Bone marrow (tissue), 2 donors: ENCODE measurements around the gene ANKRD33B.

Experiments
- DNase-seq, 2 donors: peaks; one replicate each; lab custom pipeline; 2025; lab: John Stamatoyannopoulos, UW

The ANKRD33B gene

GRCh38 chr5:10579536-10580521 lies 16.0 kb downstream of the ANKRD33B start:
- DNase-seq: no peak

DNA sequence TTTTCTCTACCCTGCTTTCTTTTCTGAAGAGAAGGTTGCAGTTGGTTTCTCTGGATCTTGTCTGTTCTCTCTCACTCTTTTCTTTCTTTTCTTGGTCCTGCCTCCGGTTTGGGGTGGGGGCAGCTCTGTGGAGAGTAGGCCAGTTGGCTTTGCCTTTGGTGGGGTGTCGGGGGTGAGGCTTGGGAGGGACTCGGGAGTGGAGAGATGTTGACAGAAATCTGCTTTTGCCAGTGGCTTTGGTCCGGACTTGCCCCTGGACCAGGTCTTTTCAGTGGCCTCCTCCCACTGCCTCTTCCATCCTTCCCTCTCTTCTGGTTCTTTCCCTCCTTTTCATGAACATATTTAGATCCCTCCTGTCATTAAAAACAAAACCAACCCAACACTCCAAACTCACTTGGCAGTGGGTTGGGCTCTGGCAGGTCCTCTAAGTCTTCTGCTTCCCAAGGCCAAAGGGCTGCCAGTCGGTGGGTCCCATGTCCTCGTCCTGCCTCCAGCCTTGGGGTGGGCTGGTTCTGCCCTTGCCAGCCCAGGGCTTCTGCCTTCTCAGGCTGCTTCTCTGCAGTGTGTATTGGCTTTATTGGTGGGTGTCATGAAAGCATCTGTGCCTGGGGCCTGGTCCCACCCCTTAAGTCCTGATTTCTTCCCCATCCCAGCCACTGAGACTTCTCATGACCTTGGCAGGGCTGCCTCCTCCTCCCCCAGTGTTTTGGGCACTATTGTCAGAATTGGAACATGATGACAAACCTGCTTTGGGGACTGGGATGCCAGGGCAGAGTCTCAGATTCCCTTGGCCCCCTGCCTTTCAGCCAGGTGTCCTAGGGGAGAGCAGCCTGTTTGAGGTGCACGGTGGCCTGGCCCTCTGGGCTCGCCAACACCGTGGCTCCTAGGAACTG lies 16.9 kb downstream of the ANKRD33B start:
- DNase-seq: no peak

DNA sequence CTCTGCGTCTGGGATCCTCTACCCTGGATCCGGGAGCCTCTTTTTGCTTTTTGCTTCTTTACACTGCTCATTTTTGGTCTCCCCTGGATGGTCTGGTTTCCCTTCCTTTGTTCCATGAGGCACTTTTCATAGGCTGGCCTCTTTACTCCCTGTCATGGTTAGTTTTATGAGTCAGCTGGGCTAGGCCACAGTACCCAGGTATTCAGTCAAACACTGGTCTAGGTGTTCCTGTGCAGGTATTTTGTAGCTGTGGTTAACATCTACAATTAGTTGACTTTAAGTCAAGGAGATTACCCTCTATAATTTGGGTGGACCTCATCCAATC lies 17.5 kb downstream of the ANKRD33B start:
- no peak for DNase-seq

DNA sequence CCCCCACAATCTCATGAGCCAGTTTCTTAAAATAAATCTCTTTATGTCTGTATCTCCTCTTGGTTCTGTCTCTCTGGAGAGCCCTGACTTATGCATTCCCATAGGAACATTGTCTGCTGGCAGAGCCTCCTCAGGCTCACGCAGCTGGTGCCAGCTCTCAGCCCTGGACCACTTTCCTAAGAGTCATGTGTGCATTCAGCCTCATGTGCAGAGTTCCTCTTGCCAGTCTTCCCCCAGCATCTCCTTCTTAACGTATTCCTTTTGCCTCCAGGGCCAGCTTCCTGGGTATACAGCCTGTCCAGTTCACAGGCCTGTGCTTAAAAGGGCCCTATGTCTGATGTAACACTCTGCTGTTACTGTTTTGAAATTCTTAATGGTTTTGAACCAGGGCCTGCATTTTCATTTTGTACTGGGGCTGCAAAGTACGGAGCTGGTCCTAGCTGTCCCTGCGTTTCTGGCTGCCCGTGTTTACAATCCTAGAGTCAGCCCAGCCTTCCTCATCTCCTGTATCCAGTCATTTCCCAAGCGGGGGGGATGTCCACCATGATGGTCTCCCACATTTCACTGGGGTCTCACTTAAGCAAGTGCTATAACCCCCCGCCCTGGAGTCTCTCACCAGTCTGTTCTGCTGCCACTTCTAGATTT lies 18.1 kb downstream of the ANKRD33B start:
- no peak for DNase-seq

DNA sequence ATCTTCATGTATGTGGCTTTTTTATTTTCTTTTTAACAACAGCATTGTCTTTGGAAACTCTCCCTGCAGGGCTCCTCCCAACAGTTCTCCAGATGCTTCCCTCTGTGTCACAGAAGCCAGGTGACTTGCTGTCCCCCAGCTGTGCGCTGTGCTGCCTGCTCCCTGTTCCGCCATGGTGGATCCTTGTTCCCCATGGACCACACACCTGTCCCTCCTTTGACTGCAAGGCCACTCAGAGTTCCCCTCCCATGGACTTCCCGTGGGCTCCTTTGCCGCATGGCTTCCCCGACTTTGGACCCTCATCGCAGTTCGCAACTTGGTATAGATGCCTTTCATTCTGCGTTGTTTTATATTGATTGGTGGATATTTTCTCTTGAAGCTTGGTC lies 18.6 kb downstream of the ANKRD33B start:
- no peak for DNase-seq

- DNase-seq: no peak
These were observed 20.0 kb downstream of the ANKRD33B start for GRCh38 chr5:10583663-10584572.

- no peak for DNase-seq
These were observed 21.0 kb downstream of the ANKRD33B start for GRCh38 chr5:10584714-10585517.

DNA sequence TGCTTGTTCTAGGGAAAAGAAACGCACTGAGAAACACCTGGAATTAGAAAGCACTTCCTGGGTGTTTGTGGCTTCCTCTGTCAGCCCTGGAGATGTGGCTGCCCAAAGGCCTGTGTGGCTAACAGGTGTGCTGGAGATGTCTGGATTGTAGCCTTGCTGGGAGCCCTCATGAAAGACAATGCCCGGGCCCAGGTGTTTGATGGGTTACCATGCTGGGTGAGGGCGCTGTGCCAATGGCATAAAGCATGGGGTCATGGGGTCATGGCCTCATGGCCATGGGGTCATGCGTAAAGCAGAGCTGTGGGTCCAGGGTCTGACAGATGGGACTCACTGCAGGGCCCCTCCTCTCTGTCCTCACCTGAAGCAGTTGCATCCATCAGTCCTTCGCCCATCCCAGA lies 21.6 kb downstream of the ANKRD33B start:
- DNase-seq: no peak

DNA sequence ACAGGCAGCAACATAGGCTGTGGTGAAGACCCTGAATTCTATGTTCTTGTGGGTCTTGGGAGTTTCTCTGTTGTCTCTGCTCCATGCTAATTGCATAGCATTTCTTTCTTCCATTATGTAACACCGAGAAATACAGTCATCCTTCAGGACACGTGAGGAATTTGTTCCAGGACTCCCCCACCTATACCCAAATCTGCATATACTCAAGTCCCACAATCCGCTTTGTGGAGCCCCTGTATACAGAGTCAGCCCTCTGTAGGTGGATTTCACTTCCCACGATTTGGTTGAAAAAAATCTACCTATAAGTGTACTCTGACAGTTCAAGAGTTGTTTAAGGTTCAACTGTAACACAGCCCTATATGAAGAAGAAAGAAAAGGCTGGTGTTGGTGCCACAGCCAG lies 22.1 kb downstream of the ANKRD33B start:
- no peak for DNase-seq

GRCh38 chr5:10586555-10586954 lies 22.7 kb downstream of the ANKRD33B start:
- no peak for DNase-seq

DNA sequence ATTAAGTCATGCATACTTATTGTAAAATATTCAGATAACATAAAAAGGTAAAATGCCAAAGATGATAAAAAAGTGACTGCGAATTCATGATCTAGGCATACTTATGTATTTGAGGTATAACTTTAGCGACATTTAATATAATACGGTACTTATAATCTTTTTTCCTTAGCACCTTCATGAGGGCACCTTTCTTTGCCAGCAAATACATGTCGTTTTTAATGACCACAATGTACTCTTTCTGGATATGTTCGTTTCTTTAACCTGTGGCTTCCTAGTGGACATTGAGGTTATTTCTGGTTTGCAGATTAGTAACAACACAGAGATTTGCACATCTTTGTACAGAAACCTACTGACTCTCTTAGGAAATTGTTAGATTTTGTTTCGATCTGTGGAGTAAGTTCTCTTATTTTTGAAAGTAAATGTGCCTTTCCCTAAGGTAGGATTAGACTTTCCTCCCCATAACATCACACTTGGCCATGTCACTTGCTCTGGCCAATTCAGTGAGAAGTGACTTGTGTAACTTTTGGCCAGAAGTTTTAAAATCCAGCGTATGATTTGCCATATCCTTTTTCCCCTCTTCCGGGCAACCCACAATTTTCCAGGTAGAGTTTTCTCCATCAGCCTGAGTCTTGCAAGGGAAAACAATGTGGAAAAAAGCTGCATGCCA lies 24.4 kb downstream of the ANKRD33B start:
- DNase-seq: no peak

GRCh38 chr5:10588779-10589447 lies 25.0 kb downstream of the ANKRD33B start:
- no peak for DNase-seq

DNA sequence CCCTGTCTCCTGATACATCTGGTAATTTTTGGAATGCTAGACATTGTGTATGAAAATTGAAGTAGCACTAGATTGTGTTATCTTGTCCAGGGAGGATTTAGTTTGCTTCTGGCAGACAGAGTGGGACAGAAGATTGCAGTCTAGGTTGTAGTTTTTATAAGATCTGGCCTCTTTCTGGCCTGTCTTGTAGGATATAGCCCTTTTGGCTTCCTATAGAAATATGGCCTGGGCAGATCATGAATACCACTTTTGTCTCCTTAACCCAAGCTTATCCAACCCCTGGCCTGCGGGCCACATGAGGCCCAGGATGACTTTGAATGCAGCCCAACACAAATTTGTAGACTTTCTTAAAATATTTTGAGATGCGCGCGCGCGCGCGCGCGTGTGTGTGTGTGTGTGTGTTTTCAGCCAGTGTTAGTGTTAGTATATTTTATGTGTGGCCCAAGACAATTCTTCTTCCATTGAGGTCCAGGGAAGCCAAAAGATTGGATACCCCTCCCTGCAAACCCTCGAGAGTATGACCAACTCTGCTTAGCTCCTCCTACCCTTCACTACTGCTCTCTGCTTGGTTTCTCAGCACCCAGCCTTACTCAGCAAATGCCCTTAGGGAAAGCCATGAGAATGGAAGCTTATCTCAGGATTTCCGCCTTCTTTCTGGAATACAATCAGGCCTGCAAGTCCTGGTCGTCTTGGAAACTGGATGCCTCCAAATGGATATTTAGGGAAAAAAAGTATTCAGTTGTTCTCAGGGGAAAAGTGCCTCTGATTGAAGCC lies 26.5 kb downstream of the ANKRD33B start:
- DNase-seq: no peak

DNA sequence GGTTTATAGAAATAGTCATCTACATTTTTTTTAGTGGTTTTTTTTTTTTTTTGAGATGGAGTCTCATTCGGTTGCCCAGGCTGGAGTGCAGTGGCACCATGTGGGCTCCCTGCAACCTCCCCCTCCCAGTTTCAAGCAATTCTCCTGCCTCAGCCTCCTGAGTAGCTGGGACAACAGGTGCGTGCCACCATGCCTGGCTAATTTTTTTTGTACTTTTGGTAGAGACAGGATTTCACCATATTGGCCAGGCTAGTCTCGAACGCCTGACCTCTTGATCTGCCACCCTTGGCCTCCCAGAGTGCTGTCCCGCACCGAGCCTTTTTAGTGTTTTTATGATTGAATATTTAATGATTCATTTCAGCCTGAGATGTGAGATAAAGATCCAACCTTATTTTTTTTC lies 27.3 kb downstream of the ANKRD33B start:
- DNase-seq: no peak

GRCh38 chr5:10591966-10592365 lies 28.1 kb downstream of the ANKRD33B start:
- DNase-seq: no peak

DNA sequence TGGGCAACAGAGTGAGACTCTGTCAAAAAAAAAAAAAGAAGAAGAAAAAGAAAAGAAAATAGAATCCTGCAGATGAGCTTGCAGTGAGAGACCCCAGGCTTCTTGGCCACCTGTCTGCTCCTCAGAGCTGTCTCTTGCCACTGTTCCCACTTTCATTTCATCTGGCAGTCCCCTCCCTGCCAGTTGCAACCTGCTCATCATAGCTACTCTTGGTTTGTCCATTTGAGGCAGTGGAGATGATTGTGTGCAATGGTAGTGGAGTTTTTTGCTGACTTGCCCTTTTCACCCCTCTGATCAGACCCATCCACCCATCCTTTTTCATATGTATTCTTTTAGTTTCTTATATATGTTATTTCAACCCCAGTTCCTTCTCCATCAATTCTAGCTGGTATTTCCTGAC lies 28.7 kb downstream of the ANKRD33B start:
- no peak for DNase-seq

- no peak for DNase-seq
These were observed 29.8 kb downstream of the ANKRD33B start for GRCh38 chr5:10593531-10594181.

- no peak for DNase-seq
These were observed 30.8 kb downstream of the ANKRD33B start for GRCh38 chr5:10594591-10595210.
